Tibial nerve (tissue), 4 donors: ENCODE results near the gene AP2S1.

Experiments
- CTCF ChIP-seq, 5 experiments: fragments of 200-600 bp in 3 of 5; fragments of 450-650 bp in 2 of 5; sonication (generic) in 3 of 5; IDR thresholded peaks; one replicate each; pipeline ENCODE4 v1.5.1; 2016 to 2019; ENCODE audit warnings: antibody characterized with exemption in 5 of 5, mild to moderate bottlenecking in 3 of 5, moderate library complexity in 2 of 5
- EP300 ChIP-seq, 2 donors: sonication (generic); formaldehyde crosslinking; IDR thresholded peaks; one replicate each; pipeline ENCODE4 v1.6.1; 2017; ENCODE audit warnings: antibody characterized with exemption in 2 of 2, mild to moderate bottlenecking in 1 of 2
- POLR2A ChIP-seq, 2 donors: fragments of 450-650 bp; IDR thresholded peaks; one replicate each; pipeline ENCODE4 v1.6.1; 2017; ENCODE audit warnings: antibody characterized with exemption in 2 of 2, mild to moderate bottlenecking in 2 of 2, moderate library complexity in 2 of 2

- TF ChIP-seq EP300 (IDR thresholded peaks at IDR 0.05): no peak
- TF ChIP-seq CTCF (IDR thresholded peaks at IDR 0.05): no peak
- TF ChIP-seq POLR2A (IDR thresholded peaks at IDR 0.05): no peak
These were observed 34.6 kb downstream of the AP2S1 start for GRCh38 chr19:46815833-46816627.
